Measurements from ENCODE around the gene ADGRV1.
"Not testable (repeated sequence)": the region's sequence is repeated elsewhere in the genome, so short reads cannot be mapped to it uniquely, and the experiment has no call there.

GRCh38 chr5:90686363-90686762, 127.8 kb downstream of the ADGRV1 start:
- TF ChIP-seq CTCF (conservative IDR thresholded peaks at IDR 0.05; ENCODE audit: low read length); EZH2phosphoT487 (IDR thresholded peaks at IDR 0.05; ENCODE audit: borderline replicate concordance, low read depth, low read length): not testable (repeated sequence)
